HepG2 (cell line): ENCODE data around the gene CCSER2. TPM values are rescaled to one million over a fixed set of nuclear protein-coding genes. Genes with fewer than 3 reads are reported as not detected.

Source experiments
- ATAC-seq: fragments of 200-7000 bp; cut with Tn5 transposase; 3 replicates; pipeline ENCODE4 v1.9.1; 2020; ENCODE audit warnings: mild to moderate bottlenecking, moderate library complexity
- BruUV-seq: library from RNA; stranded (reverse); fragments of 400-500 nt; replicated peaks from 2 replicates; lab custom pipeline; 2021; lab: Mats Ljungman, UMichigan
- CTCF ChIA-PET: fragments of 300-600 bp; formaldehyde crosslinking; extraction: SDS; loops from one replicate; lab custom pipeline; 2021; ENCODE audit warnings: low total read pairs, inconsistent platforms, low intra/inter-chr PET ratio; lab: Yijun Ruan, JAX
- POLR2A ChIA-PET: fragments of 350-600 bp; sonication (Branson Sonifier 250); formaldehyde crosslinking; loops from one replicate; lab custom pipeline; 2020; ENCODE audit warnings: antibody characterized with exemption, inconsistent platforms; lab: Yijun Ruan, JAX
- DNase-seq: peaks from one replicate; pipeline ENCODE4 v3.0.0-alpha.2; 2015; ENCODE audit warnings: low spot score
- FAIRE-seq: peaks from 3 replicates; lab custom pipeline; 2011; peaks lifted over from hg19 to GRCh38; lab: Jason Lieb, UNC
- H2AFZ ChIP-seq: one replicate; pipeline ENCODE4 v1.6.1; 2011; ENCODE audit warnings: low read length, inconsistent platforms
- H3K27ac ChIP-seq: fragments of 300-600 bp; 3 replicates; pipeline ENCODE4 v1.8.0; 2011; ENCODE audit warnings: mixed run types, mild to moderate bottlenecking, mixed read lengths, low read length, inconsistent platforms; ENCODE audit not compliant: insufficient read depth; ENCODE audit errors: extremely low read length
- H3K27me3 ChIP-seq, 2 experiments: fragments of 200-600 bp in 1 of 2; 2 replicates in 1 of 2; 3 replicates in 1 of 2; pipeline versions ENCODE4 v1.6.0 to v1.8.0; 2011; ENCODE audit warnings: low read length in 2 of 2, mild to moderate bottlenecking in 2 of 2, moderate library complexity in 2 of 2, inconsistent platforms in 1 of 2; ENCODE audit not compliant: insufficient read depth in 2 of 2, control insufficient read depth in 1 of 2
- H3K36me3 ChIP-seq, 2 experiments: fragments of 200-600 bp in 1 of 2; replicated peaks in 1 of 2; 2 replicates in 1 of 2; 3 replicates in 1 of 2; pipeline versions ENCODE4 v1.5.1 to v1.8.0; 2011; ENCODE audit warnings: low read length in 2 of 2, inconsistent platforms in 1 of 2; ENCODE audit not compliant: insufficient read depth in 2 of 2, control insufficient read depth in 1 of 2
- H3K4me1 ChIP-seq: 2 replicates; pipeline ENCODE4 v1.5.1; 2012; ENCODE audit warnings: low read length, inconsistent platforms; ENCODE audit not compliant: insufficient read depth
- H3K4me2 ChIP-seq: 2 replicates; pipeline ENCODE4 v1.6.0; 2011; ENCODE audit warnings: low read depth, low read length, inconsistent platforms
- H3K4me3 ChIP-seq, 3 experiments: fragments of 200-600 bp in 1 of 3; sonication (generic), shearing (Covaris generic) in 1 of 3; replicated peaks in 1 of 3; 2 replicates each; pipeline ENCODE4 v1.5.1; 2011 to 2016; ENCODE audit warnings: low read length in 3 of 3, inconsistent platforms in 2 of 3, low read depth in 2 of 3, mild to moderate bottlenecking in 2 of 3, control low read depth in 1 of 3, mixed read lengths in 1 of 3; ENCODE audit not compliant: insufficient read depth in 1 of 3
- H3K79me2 ChIP-seq: one replicate; pipeline ENCODE4 v1.6.1; 2011; ENCODE audit warnings: low read length, inconsistent platforms; ENCODE audit not compliant: insufficient read depth
- H3K9ac ChIP-seq: 2 replicates; pipeline ENCODE4 v1.6.0; 2011; ENCODE audit warnings: mild to moderate bottlenecking, low read depth, low read length, inconsistent platforms; ENCODE audit not compliant: insufficient read depth
- H3K9me3 ChIP-seq: 2 replicates; pipeline ENCODE4 v1.5.1; 2012; ENCODE audit warnings: mild to moderate bottlenecking, low read length
- H4K20me1 ChIP-seq: 2 replicates; pipeline ENCODE4 v1.6.0; 2011; ENCODE audit warnings: inconsistent platforms, mild to moderate bottlenecking, low read length, moderate library complexity; ENCODE audit not compliant: insufficient read depth
- BCL6 ChIP-seq: IDR thresholded peaks from 2 replicates; pipeline ENCODE4 v1.6.1; 2016; ENCODE audit warnings: missing genetic modification reagents, missing compliant biosample characterization
- GABPA ChIP-seq, 2 experiments: IDR thresholded peaks; 2 replicates each; pipeline ENCODE4 v1.6.1; 2011 to 2016; ENCODE audit warnings: low read depth in 2 of 2, low read length in 1 of 2, missing biosample characterization in 1 of 2, missing genetic modification characterization in 1 of 2
- LCORL ChIP-seq, 2 experiments: fragments of 450-650 bp in 1 of 2; sonication (generic) in 1 of 2; formaldehyde crosslinking in 1 of 2; IDR thresholded peaks; 2 replicates each; pipeline versions ENCODE4 v1.5.0 to v1.6.1; 2017 to 2020; ENCODE audit warnings: antibody characterized with exemption in 1 of 2, missing genetic modification reagents in 1 of 2
- MNT ChIP-seq: fragments of 450-650 bp; IDR thresholded peaks from 2 replicates; pipeline ENCODE4 v1.6.1; 2016
- PAWR ChIP-seq: sonication (generic); formaldehyde crosslinking; IDR thresholded peaks from 2 replicates; pipeline ENCODE4 v1.4.0; 2020; ENCODE audit warnings: missing genetic modification reagents, mild to moderate bottlenecking, borderline replicate concordance
- REST ChIP-seq, 2 experiments: IDR thresholded peaks; 2 replicates each; pipeline ENCODE4 v1.6.1; 2011 to 2012; ENCODE audit warnings: low read length in 2 of 2, borderline replicate concordance in 1 of 2, low read depth in 1 of 2, mild to moderate bottlenecking in 1 of 2, moderate library complexity in 1 of 2
- ZEB1 ChIP-seq: IDR thresholded peaks from 2 replicates; pipeline ENCODE4 v1.6.1; 2012; ENCODE audit warnings: mild to moderate bottlenecking, low read depth, inconsistent platforms; ENCODE audit not compliant: insufficient replicate concordance
- ZIK1 ChIP-seq: sonication (generic); formaldehyde crosslinking; IDR thresholded peaks from 2 replicates; pipeline ENCODE4 v1.5.0; 2020; ENCODE audit warnings: mild to moderate bottlenecking, low read depth, missing genetic modification reagents, borderline replicate concordance
- ZNF329 ChIP-seq: sonication (generic); formaldehyde crosslinking; IDR thresholded peaks from 2 replicates; pipeline ENCODE4 v1.9.0; 2021; ENCODE audit warnings: low read depth, mild to moderate bottlenecking, missing genetic modification reagents
- ZNF563 ChIP-seq: sonication (generic); formaldehyde crosslinking; IDR thresholded peaks from 2 replicates; pipeline ENCODE4 v1.8.0; 2022; ENCODE audit warnings: mild to moderate bottlenecking, moderate library complexity, missing genetic modification reagents
- ZNF609 ChIP-seq: sonication (generic); formaldehyde crosslinking; IDR thresholded peaks from 2 replicates; pipeline ENCODE4 v1.4.0; 2020; ENCODE audit warnings: mild to moderate bottlenecking, missing genetic modification reagents, borderline replicate concordance
- ZNF644 ChIP-seq: IDR thresholded peaks from 2 replicates; pipeline ENCODE4 v1.6.1; 2016; ENCODE audit warnings: low read depth
- WGBS: methylation state at CpG from one replicate; pipeline ENCODE4 v1.1.6; 2017; ENCODE audit warnings: low lambda C conversion rate; 5-methylcytosine and 5-hydroxymethylcytosine counted together
- in situ Hi-C: cut with HindIII; loops from 2 replicates; pipeline ENCODE4 v1.10.0; 2017; ENCODE audit warnings: low pct_unique_long_range_greater_than_20kb; ENCODE audit not compliant: extremely low pct_ligation_motif_present
- intact Hi-C: fragments of 100-400 bp; cut with micrococcal nuclease; formaldehyde crosslinking; loops from one replicate; pipeline ENCODE4 v1.10.0; 2022; ENCODE audit not compliant: unreplicated experiment
- polyA plus RNA-seq, 8 experiments: library from polyadenylated mRNA; depleted of rRNA in 3 of 8; stranded (reverse) in 7 of 8; unstranded in 1 of 8; fragments of >200 nt; fragmentation: Illumina TruSeq in 4 of 8; extraction: Trizol in 4 of 8; gene quantifications; 2 replicates each; pipeline versions ENCODE4 v1.2.1 to v1.2.3, GENCODE V29; 2011 to 2016; ENCODE audit warnings: low read depth in 4 of 8, missing spikeins in 1 of 8, mixed read lengths in 1 of 8; ENCODE audit not compliant: insufficient read depth in 1 of 8
- total RNA-seq, 5 experiments: library from RNA; depleted of rRNA; stranded (reverse); fragments of >200 nt; fragmentation: Illumina TruSeq; extraction: Trizol; gene quantifications; 2 replicates each; pipeline ENCODE4 v1.2.3, GENCODE V29; 2016; ENCODE audit warnings: low read depth in 1 of 5

The CCSER2 gene
- total and polyA plus RNA-seq, 2 of the 13 experiments (the other 11 are each of a cell fraction or from before 2014, with no cell fraction given), result 13.3 to 17.2 TPM

- TF ChIP-seq ZNF609 (CRISPR knock-in tag) (no peak), ZNF329 (CRISPR knock-in tag) (no peak), LCORL (IDR thresholded peaks at IDR 0.05) (no peak), LCORL (CRISPR knock-in tag; IDR thresholded peaks at IDR 0.05) (no peak), GABPA (IDR thresholded peaks at IDR 0.05; ENCODE audit: low read depth, low read length) (no peak), GABPA (CRISPR knock-in tag; IDR thresholded peaks at IDR 0.05; ENCODE audit: low read depth) (no peak)
Observed at GRCh38 chr10:84416245-84416555, 87.8 kb downstream of the CCSER2 start (continued).

- no TSS peak for BruUV-seq
- Histone ChIP-seq H3K27ac (no peak overlapping the region), H3K36me3 (no peaks in the 10 kb centered on the region), H2AFZ (no peak overlapping the region), H3K4me1 (peaks cover 47% of the 10 kb centered on the region), H3K79me2 (no peaks in the 10 kb centered on the region), H3K9me3 (peaks cover 16% of the 10 kb centered on the region; the same call in 1 of the 2 replicates), H3K4me3 (no peak overlapping the region), H4K20me1 (no peaks in the 10 kb centered on the region), H3K9ac (no peak overlapping the region), H3K4me2 (no peak overlapping the region), H3K27me3 (no peaks in the 10 kb centered on the region)
- in situ Hi-C loops (no loop called here), intact Hi-C loops (no loop called here)
- DNase-seq (no peak), FAIRE-seq (no peak), ATAC-seq (no peak)
- ChIA-PET CTCF (no interaction called here), POLR2A (no interaction called here)
- 92% methylated on average over 1 of the region's 1 CpG for WGBS
- TF ChIP-seq BCL6 (CRISPR knock-in tag), result no peak
- no peak for TF ChIP-seq REST (IDR thresholded peaks at IDR 0.05; ENCODE audit: borderline replicate concordance in 1 of 2, low read depth in 1 of 2, low read length in 2 of 2)
- no peak for TF ChIP-seq ZIK1 (CRISPR knock-in tag)
- TF ChIP-seq ZNF644 (CRISPR knock-in tag), result no peak
- TF ChIP-seq ZNF563 (CRISPR knock-in tag), result no peak
- TF ChIP-seq MNT, result no peak
- no peak for TF ChIP-seq ZEB1
- no peak for TF ChIP-seq PAWR (CRISPR knock-in tag)
Observed at GRCh38 chr10:84423719-84424118, 95.3 kb downstream of the CCSER2 start.
